GM19099 (cell line): ENCODE measurements around the gene PSMA8.
A peak's percentile ranks its signal among the peaks of the same experiment; 100 is the strongest.

Experiments
- POLR2A ChIP-seq: IDR thresholded peaks from 3 replicates; pipeline ENCODE4 v1.6.1; 2011; ENCODE audit warnings: low read depth; ENCODE audit not compliant: insufficient read length; ENCODE audit errors: extremely low read depth

Gene PSMA8

DNA sequence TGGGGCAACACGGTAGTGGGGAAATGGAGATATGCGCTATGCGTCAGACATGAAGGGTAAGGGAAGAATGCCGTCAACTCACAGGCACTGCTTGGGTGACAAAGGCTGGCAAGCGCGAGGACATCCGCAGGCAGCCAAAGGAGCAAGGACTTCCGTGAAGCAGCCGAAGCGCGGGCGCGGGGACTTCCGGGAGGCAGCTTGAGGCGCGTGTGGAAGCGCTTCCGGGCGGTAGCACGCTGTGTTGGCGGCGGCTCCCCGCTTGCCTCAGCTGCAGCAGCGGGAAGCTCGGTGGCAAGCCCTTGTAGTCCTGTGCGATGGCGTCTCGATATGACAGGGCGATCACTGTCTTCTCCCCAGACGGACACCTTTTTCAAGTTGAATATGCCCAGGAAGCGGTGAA, at the start of gene PSMA8:
Gene PSMA8 (plus strand): TSS at position 218 of the 400 bp plus-strand sequence. CDS start 97 bp downstream, at position 315.
- TF ChIP-seq POLR2A, result peak; percentile 58

DNA sequence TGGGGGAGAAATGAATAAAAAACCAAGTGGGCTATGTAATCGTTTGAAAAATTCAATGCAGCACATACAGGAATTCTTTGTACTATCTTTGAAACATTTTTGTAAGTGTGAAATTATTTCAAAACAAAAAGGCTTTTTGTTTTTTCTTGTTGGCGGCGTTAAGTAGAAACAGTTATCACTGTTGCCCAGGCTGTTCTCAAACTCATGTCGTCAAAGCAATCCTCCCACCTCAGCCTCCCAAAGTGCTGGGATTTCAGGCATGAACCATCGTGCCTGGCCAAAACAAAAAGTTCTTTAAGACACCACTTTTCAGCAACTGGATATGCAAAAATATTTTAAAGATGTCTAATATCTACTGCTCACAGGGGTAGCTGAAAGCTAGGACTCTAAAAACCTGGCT, 48.6 kb upstream of the PSMA8 start:
- no peak for TF ChIP-seq POLR2A

DNA sequence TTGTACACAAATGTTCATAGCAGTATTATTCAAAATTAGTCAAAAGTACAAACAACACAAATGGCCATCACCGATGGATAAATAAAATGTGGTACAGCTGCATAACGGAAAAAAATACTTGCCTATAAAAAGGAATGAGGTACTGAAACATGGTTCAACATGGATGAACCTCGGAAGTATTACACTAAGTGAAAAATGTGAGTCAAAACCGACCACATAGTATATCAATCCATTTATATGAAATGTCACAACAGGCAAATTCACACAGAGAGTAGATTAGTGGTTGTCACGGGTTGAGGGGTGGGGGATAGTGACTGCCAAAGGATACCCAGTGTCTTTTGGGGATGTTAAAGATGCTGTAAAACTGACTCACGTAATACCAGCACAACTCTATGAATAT, 46.7 kb upstream of the PSMA8 start:
- TF ChIP-seq POLR2A, result no peak

DNA sequence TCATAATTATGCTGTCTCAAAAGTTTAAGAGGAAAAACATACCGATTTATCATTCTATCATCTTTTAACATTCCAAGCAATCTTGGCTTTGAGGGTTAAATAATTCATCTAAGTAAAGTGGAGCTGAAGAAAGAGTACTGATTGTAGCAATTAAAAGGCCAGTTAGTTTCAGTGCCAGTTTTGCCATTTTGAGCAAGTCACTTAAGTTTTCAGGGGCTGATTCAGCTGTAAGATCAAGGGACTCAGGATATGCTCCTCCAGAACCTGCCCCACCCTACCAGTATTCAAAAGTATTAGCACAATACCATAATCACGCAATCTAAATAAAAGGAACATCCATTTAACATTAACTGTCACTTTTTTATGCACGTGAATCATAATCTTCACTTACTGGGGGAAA, 45.2 kb upstream of the PSMA8 start:
- no peak for TF ChIP-seq POLR2A

DNA sequence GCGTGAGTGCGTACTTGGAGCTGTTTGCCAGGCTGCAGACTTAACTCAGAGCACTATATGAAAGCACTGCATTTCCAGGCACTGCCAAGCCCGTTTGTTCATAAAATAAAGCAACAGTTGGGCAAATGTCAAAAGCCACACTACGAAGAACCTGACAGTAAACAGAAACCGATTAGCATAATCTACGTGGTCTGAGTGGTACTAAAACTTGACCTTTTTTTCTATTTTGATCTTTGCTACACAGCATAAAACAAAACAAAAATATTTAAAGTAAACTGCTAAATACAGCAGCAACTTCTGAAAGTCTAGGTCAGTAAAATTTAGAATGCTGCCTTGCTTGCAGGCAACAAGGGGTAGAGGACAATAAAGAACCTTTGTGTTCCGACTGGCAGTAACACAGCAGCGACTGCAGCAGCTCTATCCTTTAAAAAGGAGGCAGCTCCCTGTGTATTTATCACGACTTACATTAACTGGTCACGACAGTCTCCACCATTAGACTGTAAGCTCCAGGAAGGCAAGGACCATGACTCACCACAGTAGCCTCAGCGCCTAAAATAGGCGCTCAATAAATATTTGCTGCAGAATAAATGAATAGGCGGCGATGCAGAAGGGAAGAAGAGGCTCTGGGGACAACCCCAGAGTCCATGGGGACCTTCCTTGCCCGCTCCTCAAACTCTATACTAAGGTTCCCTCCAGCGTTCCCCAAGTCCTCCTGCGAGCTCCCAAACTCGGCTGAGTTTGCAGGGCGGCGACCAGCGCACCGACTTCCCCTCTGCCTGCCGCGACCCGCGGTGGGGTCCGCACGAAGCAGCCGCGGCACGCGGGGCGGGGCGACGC, 44.2 kb upstream of the PSMA8 start:
- TF ChIP-seq POLR2A, result no peak

DNA sequence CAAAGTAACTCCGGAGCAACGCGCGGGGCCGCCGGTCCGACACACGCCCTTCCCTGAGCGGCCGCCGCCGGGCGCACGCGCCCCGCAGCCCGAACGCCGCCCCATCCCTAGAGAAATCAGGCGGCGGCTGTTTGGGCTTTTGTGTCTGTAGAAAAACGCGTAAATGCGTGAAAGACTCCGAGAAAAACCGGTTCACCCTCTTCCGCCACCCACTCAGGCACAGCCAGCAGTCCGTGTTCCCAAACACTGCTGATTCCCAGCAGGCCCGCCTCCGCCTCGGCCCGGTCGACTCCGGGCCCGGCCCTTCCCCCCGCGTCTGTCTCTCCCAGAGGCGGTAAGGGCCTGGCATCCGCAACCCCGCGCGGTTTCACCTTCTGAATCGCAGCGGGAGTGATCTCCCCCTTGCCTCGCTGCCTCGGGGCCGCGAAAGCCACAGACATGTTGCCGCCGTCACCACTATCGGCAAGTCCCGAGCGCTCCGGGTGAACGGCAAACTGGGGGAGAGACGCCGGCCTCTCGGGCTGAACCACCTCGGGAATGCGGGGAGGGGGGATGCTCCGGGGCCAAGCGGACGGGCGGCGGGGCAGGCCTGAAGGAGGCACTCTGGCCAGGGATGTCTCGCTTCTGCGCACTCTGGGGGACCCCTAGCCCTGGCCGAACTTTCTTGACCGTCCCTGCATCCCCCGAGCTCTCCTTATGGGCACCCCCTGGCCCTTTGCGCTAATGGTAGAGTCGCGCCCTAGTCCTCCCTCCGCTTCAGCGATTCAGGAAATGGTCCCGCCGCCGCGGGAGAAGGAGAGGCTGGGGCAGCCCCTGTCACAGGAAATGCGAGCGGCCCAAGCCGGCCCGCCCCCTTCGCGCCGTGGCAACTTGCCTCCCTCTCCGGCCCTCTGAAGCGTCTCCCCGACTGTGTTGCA, 43.3 kb upstream of the PSMA8 start, which contains the start of gene SS18:
Gene SS18 (minus strand): TSS at position 484 of the 917 bp plus-strand sequence. CDS start 44 bp downstream, at position 440.
- peak; percentile 88 for TF ChIP-seq POLR2A

DNA sequence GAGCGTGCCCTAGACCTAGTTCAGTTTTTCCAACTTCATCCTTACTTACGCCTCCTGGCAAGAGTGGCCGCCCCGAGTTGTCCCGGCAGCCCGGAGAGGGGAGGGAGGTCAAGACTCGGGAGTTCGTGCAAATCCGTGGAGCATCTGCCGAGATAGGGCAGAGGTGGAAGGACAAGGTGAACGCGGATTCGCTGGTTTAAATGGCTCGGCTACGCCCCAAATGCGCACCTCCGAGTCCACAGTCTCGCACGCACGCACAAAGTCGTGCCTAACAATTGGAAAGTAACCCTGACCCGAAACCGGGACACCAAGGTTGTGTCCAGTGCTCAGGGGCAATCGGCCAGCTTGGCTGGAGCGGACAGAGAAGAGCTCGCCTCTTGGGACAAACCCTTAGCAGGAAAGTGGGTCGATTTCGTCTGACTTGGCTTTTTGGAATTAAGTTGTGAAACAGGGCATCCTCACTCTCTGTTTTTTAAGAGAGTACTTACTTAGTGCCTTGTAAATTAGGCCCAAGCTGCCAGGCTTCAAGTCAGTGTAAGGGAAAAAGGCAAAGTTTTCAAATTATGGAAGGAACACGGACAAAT, 42.5 kb upstream of the PSMA8 start:
- TF ChIP-seq POLR2A, result peak; percentile 6

DNA sequence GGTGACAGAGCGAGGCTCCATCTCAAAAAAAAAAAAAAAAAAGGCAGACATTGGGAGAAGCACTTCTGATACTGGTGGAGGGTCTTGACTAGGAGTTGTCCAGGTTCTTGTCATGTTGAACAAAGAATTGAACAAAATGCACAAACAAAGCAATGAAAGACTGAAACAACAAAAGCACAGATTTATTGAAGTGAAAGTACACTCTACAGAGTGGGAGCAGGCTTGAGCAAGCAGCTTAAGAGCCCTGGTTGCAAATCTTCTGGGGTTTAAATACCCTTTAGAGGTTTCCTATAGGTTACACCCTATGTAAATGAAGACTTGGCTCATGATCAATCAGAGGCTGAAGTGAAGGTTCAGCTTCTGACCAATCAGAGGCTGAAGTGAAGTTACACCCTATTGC, 36.8 kb upstream of the PSMA8 start:
- TF ChIP-seq POLR2A, result no peak

DNA sequence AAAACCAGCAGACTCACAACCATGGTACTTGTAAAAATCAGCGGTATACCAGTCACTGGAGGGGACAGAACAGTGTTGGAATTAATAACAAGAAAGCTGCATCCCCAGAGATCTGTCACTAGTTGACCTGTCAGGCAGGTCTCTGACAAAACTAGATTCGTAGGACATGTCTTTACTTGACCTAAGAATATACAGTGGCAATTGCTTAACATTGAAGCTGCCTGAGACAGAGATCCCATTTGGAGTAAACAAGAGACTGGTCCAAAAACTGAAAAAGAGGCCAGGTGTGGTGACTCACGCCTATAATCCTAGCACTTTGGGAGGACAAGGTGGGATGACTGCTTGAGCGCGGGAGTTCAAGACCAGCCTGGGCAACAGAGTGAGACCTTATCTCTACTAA, 36.1 kb upstream of the PSMA8 start:
- no peak for TF ChIP-seq POLR2A

DNA sequence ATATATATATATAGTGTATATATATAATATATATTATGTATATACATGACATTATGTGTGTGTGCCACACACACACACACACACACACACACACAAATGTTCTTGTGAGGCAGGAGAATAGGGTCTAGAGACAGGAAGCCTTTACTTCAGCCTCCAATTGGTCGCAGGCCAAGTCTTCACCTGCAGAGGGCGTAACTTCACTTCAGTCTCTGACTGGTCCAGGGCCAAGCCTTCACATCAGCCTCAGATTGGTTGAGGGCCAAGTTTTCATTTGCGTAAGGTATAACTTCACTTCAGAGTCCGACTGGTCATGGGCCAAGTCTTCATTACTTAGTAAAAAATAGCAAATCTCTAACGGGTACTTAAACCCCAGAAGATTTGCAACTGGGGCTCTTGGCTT, 30.1 kb upstream of the PSMA8 start:
- TF ChIP-seq POLR2A, result no peak

DNA sequence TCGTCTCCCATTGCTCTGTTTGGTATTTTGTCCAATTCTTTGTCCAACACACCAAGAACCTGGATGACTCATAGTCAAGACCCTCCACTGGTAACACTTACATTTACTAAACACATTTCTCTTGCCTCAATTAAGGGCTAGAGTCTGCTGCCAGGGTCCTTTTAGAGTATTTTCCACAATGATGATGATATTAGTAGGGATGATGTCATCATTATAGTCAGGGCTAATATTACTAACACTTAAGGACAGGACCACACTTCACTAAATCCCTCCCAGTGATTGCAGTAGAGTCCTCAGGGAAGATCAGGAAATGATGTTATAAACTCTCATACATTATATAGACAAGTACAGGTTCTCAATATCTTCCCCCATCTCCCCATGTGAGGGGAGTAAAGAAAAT, 29.6 kb upstream of the PSMA8 start:
- TF ChIP-seq POLR2A, result no peak

DNA sequence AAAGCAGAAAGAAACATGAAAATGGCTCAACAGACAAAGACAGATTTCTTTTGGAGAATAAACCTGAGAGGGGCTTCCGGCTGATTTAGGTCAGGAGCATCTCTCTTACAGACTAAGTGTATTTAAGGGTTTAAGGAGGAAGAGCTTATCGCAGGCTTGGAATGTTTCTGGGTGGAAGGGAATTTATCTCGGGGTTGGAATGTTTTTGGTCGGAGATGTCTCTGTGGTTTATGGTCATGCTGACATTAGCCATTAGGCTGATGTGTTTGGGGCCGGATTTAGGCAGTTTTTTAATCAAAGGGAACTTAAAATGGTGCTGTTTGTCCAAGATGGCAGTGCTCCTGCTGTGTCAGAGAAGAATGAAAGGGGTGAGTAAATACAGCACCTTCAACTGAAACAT, 14.4 kb upstream of the PSMA8 start:
- TF ChIP-seq POLR2A, result no peak

DNA sequence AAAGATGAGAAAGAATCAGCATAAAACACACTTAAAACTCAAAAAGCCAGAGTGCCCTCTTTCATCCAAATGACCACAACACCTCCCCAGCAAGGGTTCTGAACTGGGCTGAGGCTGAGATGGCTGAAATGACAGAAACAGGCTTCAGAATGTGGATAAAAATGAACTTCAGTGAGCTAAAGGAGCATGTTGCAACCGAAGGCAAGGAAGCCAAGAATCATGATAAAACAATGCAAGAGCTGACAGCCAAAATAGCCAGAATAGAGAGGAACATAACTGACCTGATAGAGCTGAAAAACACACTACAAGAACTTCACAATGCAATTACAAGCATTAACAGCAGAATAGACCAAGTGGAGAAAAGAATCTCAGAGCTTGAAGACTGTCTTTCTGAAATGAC, 12.2 kb upstream of the PSMA8 start:
- TF ChIP-seq POLR2A, result no peak

DNA sequence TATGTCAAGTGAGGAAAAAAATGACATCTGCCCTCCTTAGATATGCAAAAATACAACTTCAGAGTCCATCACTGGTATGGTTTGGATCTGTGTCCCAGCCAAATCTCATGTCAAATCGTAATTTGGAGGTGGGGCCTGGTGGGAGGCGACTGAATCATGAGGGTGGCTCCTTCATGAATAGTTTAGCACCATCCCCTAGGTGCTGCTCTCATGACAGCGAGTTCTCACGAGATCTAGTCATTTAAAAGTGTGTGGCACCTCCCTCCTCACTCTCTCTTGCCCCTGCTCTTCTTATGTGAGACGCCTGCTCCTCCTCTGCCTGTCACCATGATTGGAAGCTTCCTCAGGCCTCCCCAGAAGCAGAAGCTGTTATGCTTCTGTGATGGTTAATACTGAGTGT, 5.9 kb upstream of the PSMA8 start:
- no peak for TF ChIP-seq POLR2A

DNA sequence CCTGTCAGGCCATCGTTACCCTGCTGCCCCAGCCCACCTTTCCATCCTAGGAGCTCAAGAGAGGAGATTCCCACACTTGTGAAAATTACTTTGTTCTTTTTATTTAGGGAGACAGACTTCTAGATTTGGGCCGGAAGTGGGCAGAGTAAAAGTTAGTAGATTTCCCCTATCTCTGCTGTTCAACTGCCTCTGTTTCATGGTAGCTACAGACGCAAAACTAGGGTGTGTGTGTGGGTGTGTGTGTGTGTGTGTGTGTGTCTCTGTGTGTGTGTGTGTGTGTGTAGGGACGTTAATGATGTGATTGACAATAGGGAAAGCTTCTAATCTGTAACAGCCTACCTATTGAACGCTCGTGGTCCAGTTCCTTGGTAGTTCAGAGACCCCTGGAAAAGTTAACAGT, 438 bp downstream of the PSMA8 start:
- no peak for TF ChIP-seq POLR2A
